Endodermal cell (in vitro differentiated cells): ENCODE results near the gene PAX5. TPM values are rescaled to one million over a fixed set of nuclear protein-coding genes. Genes with fewer than 3 reads are reported as not detected.

Experiments
- DNase-seq: peaks from one replicate; pipeline ENCODE4 v3.0.0-alpha.2; 2017
- H3K27ac ChIP-seq: 2 replicates; pipeline ENCODE4 v1.5.1; 2013; ENCODE audit warnings: mild to moderate bottlenecking, low read depth, low read length, moderate library complexity
- H3K27me3 ChIP-seq: 2 replicates; pipeline ENCODE4 v1.6.1; 2013; ENCODE audit warnings: mild to moderate bottlenecking, low read length, moderate library complexity; ENCODE audit not compliant: insufficient read depth, control insufficient read depth, poor library complexity, severe bottlenecking
- H3K36me3 ChIP-seq: 2 replicates; pipeline ENCODE4 v1.7.0; 2013; ENCODE audit warnings: mild to moderate bottlenecking, low read length, moderate library complexity; ENCODE audit not compliant: control insufficient read depth, insufficient read depth
- H3K4me1 ChIP-seq: one replicate; pipeline ENCODE4 v1.7.0; 2013; ENCODE audit warnings: low read length; ENCODE audit not compliant: control insufficient read depth, insufficient read depth
- H3K4me3 ChIP-seq: 2 replicates; pipeline ENCODE4 v1.5.1; 2013; ENCODE audit warnings: mild to moderate bottlenecking, low read length, moderate library complexity
- H3K9ac ChIP-seq: 2 replicates; pipeline ENCODE4 v1.6.1; 2013; ENCODE audit warnings: mild to moderate bottlenecking, low read length, moderate library complexity; ENCODE audit not compliant: poor library complexity, severe bottlenecking; ENCODE audit errors: extremely low read depth
- H3K9me3 ChIP-seq: 2 replicates; pipeline ENCODE4 v1.6.1; 2013; ENCODE audit warnings: mild to moderate bottlenecking, low read length, moderate library complexity; ENCODE audit not compliant: control insufficient read depth
- H3K27ac Mint-ChIP-seq: 2 replicates; pipeline ENCODE4 v1.8.0; 2020; ENCODE audit warnings: mixed read lengths
- H3K27me3 Mint-ChIP-seq: 2 replicates; pipeline ENCODE4 v1.8.0; 2021; ENCODE audit warnings: mild to moderate bottlenecking, mixed read lengths; ENCODE audit not compliant: insufficient read depth
- H3K36me3 Mint-ChIP-seq: 2 replicates; pipeline ENCODE4 v1.8.0; 2020; ENCODE audit warnings: low read depth, mixed read lengths
- H3K4me1 Mint-ChIP-seq: 2 replicates; pipeline ENCODE4 v1.8.0; 2020; ENCODE audit warnings: mixed read lengths
- H3K4me3 Mint-ChIP-seq: 2 replicates; pipeline ENCODE4 v1.8.0; 2020; ENCODE audit warnings: mild to moderate bottlenecking, moderate library complexity, mixed read lengths
- H3K9me3 Mint-ChIP-seq: 2 replicates; pipeline ENCODE4 v1.8.0; 2020; ENCODE audit warnings: mild to moderate bottlenecking, mixed read lengths
- WGBS, 2 experiments: methylation state at CpG; one replicate each; pipeline versions ENCODE4 v1.1.5 to v1.1.7; 2013; ENCODE audit warnings: missing lambda C conversion rate in 2 of 2, mixed read lengths in 1 of 2; ENCODE audit not compliant: insufficient coverage in 1 of 2, insufficient read length in 1 of 2; 5-methylcytosine and 5-hydroxymethylcytosine counted together
- total RNA-seq, 2 donors: library from RNA; stranded (reverse); fragmentation: NEBNext Ultra II Directional in 1 of 2; extraction: Animal tissue kit (Norgen Biotek cat#: 25700) in 1 of 2; gene quantifications; 2 replicates in 1 of 2; 3 replicates in 1 of 2; pipeline ENCODE4 v1.2.1, GENCODE V29; 2021
- TF ChIP-seq, protein P1 (sequence below): fragments of 200-600 bp; sonication (generic); conservative IDR thresholded peaks from 2 replicates; pipeline ENCODE4 v1.5.0; 2021; ENCODE audit warnings: antibody characterized with exemption, mild to moderate bottlenecking

PAX5 gene
- total RNA-seq, 2 donors from 2014 or later, result 0.15 TPM; not detected in 1

DNA sequence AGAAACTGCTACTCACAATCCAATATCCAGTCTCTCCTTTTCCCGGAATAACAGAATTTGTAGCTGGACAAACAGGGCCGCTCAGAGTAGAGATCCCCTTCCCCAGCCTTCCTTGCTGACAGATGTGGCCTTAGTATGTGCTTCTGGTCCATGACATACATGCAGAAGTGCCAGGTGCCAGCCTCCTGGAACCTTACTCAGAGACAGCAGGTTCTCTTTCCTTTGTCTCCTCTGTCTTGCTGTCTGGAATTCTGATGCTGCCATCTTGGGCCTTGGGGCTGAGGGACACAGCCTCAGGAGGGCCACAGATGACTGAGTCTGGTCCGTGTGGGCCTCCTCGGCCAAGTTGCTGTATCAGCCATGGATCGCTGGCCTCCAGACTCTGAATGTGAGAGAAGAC, 210.1 kb downstream of the PAX5 start:
- DNase-seq, result no peak
- Histone ChIP-seq H3K9ac (no peak overlapping the region), H3K9me3 (no peaks in the 10 kb centered on the region), H3K36me3 (no peaks in the 10 kb centered on the region), H3K27me3 (no peaks in the 10 kb centered on the region), H3K27ac (no peak overlapping the region), H3K4me3 (no peak overlapping the region), H3K4me1 (no peaks in the 10 kb centered on the region)
- Mint-ChIP-seq H3K4me1 (peaks cover 7% of the 10 kb centered on the region), H3K36me3 (no peaks in the 10 kb centered on the region), H3K4me3 (no peak overlapping the region), H3K27me3 (peaks cover 22% of the 10 kb centered on the region), H3K9me3 (no peaks in the 10 kb centered on the region), H3K27ac (no peak overlapping the region)
- TF ChIP-seq, protein P1, sequence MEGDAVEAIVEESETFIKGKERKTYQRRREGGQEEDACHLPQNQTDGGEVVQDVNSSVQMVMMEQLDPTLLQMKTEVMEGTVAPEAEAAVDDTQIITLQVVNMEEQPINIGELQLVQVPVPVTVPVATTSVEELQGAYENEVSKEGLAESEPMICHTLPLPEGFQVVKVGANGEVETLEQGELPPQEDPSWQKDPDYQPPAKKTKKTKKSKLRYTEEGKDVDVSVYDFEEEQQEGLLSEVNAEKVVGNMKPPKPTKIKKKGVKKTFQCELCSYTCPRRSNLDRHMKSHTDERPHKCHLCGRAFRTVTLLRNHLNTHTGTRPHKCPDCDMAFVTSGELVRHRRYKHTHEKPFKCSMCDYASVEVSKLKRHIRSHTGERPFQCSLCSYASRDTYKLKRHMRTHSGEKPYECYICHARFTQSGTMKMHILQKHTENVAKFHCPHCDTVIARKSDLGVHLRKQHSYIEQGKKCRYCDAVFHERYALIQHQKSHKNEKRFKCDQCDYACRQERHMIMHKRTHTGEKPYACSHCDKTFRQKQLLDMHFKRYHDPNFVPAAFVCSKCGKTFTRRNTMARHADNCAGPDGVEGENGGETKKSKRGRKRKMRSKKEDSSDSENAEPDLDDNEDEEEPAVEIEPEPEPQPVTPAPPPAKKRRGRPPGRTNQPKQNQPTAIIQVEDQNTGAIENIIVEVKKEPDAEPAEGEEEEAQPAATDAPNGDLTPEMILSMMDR, result no peak
- 90 to 91% methylated on average over 5 of the region's 5 CpGs for WGBS, 2 experiments

DNA sequence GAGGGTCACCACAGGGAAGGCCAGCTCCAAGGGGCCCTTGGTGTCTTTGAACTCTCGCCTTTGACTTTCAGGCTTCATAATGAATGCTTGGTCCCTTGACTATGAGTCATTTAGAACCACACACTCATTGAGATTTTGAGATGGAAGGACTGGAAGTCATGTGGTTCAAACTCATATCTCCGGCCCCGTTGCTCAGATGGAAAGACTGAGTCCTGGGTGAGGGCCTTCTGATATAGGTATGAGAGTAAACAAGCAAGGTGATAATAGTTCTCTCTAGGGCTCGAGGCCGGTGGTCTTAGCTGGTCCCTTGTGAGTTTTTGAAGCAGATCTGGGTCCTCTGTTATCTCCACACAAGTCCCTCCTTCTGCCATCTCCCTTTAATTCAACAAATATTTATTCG, 210.6 kb downstream of the PAX5 start:
- 87 to 90% methylated on average over 5 to 6 of the region's 6 CpGs for WGBS, 2 experiments
- Histone ChIP-seq H3K4me1 (no peaks in the 10 kb centered on the region), H3K36me3 (no peaks in the 10 kb centered on the region), H3K4me3 (no peak overlapping the region), H3K27me3 (no peaks in the 10 kb centered on the region), H3K9ac (no peak overlapping the region), H3K9me3 (no peaks in the 10 kb centered on the region), H3K27ac (no peak overlapping the region)
- TF ChIP-seq, protein P1, result no peak
- H3K4me3 Mint-ChIP-seq, result no peak overlapping the region
- H3K4me1 Mint-ChIP-seq, result peaks cover 11% of the 10 kb centered on the region
- DNase-seq, result no peak
- H3K36me3 Mint-ChIP-seq, result no peaks in the 10 kb centered on the region
- no peaks in the 10 kb centered on the region for H3K9me3 Mint-ChIP-seq
- no peak overlapping the region for H3K27ac Mint-ChIP-seq
- peaks cover 25% of the 10 kb centered on the region for H3K27me3 Mint-ChIP-seq

DNA sequence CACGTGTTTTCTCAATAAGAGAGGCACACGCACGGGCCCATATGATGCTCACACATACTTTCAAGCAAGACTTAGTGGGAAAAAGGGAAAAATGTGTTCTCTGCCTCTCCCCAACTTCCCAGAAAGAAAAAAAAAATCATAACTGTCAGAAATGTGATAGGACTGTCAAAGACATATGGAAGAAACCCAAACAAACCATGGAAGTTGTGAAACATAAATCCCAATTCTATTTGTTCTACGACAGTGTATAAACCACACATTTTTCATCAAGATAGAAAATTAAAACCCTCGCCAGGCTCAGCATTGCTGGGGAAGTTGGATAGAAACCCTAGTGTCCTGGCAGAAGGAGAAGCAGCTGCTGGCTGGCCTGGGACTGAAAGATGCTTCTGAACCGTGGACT, 211.9 kb downstream of the PAX5 start:
- TF ChIP-seq, protein P1, result no peak
- no peak overlapping the region for H3K9ac ChIP-seq
- H3K36me3 ChIP-seq, result no peaks in the 10 kb centered on the region
- Mint-ChIP-seq H3K27me3 (peaks cover 35% of the 10 kb centered on the region), H3K9me3 (no peaks in the 10 kb centered on the region), H3K36me3 (no peaks in the 10 kb centered on the region), H3K27ac (no peak overlapping the region), H3K4me1 (peaks cover 13% of the 10 kb centered on the region), H3K4me3 (no peak overlapping the region)
- no peak overlapping the region for H3K27ac ChIP-seq
- H3K27me3 ChIP-seq, result no peaks in the 10 kb centered on the region
- H3K4me3 ChIP-seq, result no peak overlapping the region
- no peak for DNase-seq
- no peaks in the 10 kb centered on the region for H3K9me3 ChIP-seq
- 89 to 92% methylated on average over 2 to 6 of the region's 6 CpGs for WGBS, 2 experiments
- H3K4me1 ChIP-seq, result no peaks in the 10 kb centered on the region
